Colonic mucosa (tissue), 4 donors: ENCODE results near the gene PLA2G2D. TPM values are rescaled to one million over a fixed set of nuclear protein-coding genes. Genes with fewer than 3 reads are reported as not detected.

Source experiments
- DNase-seq: peaks from one replicate; pipeline ENCODE4 v3.0.0-alpha.2; 2020
- H3K27ac ChIP-seq: fragments of 200-600 bp; one replicate; pipeline ENCODE4 v1.8.0; 2021
- H3K27me3 ChIP-seq: fragments of 200-600 bp; one replicate; pipeline ENCODE4 v1.8.0; 2021
- H3K36me3 ChIP-seq: fragments of 200-600 bp; one replicate; pipeline ENCODE4 v1.8.0; 2021
- H3K4me1 ChIP-seq: fragments of 200-600 bp; one replicate; pipeline ENCODE4 v1.8.0; 2021; ENCODE audit warnings: mild to moderate bottlenecking
- H3K4me3 ChIP-seq: fragments of 200-600 bp; one replicate; pipeline ENCODE4 v1.8.0; 2021
- H3K9ac ChIP-seq, 2 donors: one replicate each; pipeline ENCODE4 v1.7.0; 2013; ENCODE audit warnings: control low read depth in 2 of 2, low read depth in 2 of 2, low read length in 2 of 2
- H3K9me3 ChIP-seq: fragments of 200-600 bp; one replicate; pipeline ENCODE4 v1.8.0; 2021
- intact Hi-C: fragments of 100-400 bp; cut with DNase I; formaldehyde crosslinking; loops from one replicate; pipeline ENCODE4 v1.14.1; 2022
- total RNA-seq, 2 donors: library from RNA; stranded (reverse); fragmentation: NEBNext Ultra II Directional in 1 of 2; extraction: Animal tissue kit (Norgen Biotek cat#: 25700) in 1 of 2; gene quantifications; one replicate each; pipeline ENCODE4 v1.2.1, GENCODE V29; 2021
- TF ChIP-seq, protein P1 (sequence below): fragments of 200-600 bp; IDR thresholded peaks from one replicate; pipeline ENCODE4 v1.8.0; 2022; ENCODE audit warnings: antibody characterized with exemption, mild to moderate bottlenecking
- donor health status: healthy.
- donor health status: DM: no; HTN: no; CAD: no.
- donor health status: DM: no; HTN: no; CAD: no.

Gene PLA2G2D
- total RNA-seq, 2 donors from 2014 or later, result 0.21 to 0.25 TPM

DNA sequence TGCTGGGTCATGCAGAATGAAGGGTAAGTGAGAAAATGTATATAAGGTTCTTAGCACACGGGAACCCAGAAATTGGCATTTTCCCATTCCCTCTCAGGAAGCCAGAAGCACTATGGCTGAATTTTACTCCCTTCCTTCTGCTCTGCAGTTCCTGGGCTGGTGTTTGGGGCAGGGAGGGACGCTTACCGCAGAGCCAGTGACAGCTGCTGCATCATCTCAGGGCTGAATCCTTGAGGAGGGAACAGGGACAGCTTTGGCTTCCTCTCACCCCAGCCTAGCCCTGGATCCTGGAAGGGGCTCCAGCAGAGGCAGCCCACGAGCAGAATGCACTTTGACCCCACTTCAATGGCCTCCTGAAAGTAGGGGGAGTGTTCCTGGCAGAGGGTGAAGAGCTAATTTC is 12.0 kb downstream of the PLA2G2D start:
- Histone ChIP-seq H3K36me3 (no peaks in the 10 kb centered on the region), H3K27ac (no peak overlapping the region), H3K27me3 (no peaks in the 10 kb centered on the region), H3K9ac (no peak overlapping the region), H3K9me3 (no peaks in the 10 kb centered on the region), H3K4me1 (no peaks in the 10 kb centered on the region), H3K4me3 (no peak overlapping the region)
- DNase-seq, result no peak
- intact Hi-C loops, result no loop called here
- TF ChIP-seq, protein P1, sequence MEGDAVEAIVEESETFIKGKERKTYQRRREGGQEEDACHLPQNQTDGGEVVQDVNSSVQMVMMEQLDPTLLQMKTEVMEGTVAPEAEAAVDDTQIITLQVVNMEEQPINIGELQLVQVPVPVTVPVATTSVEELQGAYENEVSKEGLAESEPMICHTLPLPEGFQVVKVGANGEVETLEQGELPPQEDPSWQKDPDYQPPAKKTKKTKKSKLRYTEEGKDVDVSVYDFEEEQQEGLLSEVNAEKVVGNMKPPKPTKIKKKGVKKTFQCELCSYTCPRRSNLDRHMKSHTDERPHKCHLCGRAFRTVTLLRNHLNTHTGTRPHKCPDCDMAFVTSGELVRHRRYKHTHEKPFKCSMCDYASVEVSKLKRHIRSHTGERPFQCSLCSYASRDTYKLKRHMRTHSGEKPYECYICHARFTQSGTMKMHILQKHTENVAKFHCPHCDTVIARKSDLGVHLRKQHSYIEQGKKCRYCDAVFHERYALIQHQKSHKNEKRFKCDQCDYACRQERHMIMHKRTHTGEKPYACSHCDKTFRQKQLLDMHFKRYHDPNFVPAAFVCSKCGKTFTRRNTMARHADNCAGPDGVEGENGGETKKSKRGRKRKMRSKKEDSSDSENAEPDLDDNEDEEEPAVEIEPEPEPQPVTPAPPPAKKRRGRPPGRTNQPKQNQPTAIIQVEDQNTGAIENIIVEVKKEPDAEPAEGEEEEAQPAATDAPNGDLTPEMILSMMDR, result no peak

DNA sequence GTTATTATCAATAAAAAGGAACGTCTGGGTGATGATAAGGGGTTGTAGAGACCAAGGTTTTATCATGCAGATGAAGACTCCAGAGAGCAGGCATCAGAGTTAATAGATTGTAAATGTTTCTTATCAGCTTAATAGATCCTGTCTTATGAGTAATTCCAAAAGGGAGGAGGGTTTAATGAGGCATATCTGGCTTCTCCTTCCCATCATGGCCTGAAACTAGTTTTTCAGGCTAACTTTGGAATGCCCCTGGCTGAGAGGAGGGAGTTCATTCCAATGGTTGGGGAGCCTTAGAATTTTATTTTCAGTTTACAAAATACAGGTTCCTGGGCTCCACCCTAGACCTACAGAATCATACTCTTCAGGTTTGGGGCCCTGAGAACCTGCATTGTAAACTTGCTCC is 13.5 kb downstream of the PLA2G2D start:
- no peak for DNase-seq
- H3K4me3 ChIP-seq, result no peak overlapping the region
- intact Hi-C loops, result no loop called here
- H3K36me3 ChIP-seq, result no peaks in the 10 kb centered on the region
- no peak overlapping the region for H3K9ac ChIP-seq
- TF ChIP-seq, protein P1, result no peak
- no peaks in the 10 kb centered on the region for H3K4me1 ChIP-seq
- no peaks in the 10 kb centered on the region for H3K9me3 ChIP-seq
- H3K27ac ChIP-seq, result no peak overlapping the region
- no peaks in the 10 kb centered on the region for H3K27me3 ChIP-seq

DNA sequence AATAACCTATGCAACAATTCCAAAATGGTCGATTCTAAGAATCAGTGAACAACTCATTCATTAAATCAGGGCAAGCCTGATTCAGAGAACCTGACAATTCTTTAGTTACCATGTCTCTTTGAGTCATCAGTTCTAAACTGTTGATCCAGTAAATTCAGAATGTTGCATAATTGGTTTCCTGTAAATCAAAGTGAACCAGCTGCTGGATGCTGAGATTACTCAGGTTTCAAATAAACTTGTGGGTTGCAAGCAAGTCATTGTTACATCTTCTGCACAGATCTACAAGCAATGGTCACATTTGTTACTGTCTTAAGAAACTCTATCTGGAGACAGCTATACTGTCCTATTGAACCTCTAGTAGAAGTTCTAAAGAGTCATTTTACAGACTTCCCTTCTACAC is 16.5 kb downstream of the PLA2G2D start:
- Histone ChIP-seq H3K27ac (no peak overlapping the region), H3K27me3 (no peaks in the 10 kb centered on the region), H3K36me3 (no peaks in the 10 kb centered on the region), H3K9me3 (no peaks in the 10 kb centered on the region), H3K4me1 (no peaks in the 10 kb centered on the region), H3K9ac (no peak overlapping the region), H3K4me3 (no peak overlapping the region)
- TF ChIP-seq, protein P1, result no peak
- intact Hi-C loops, result loop anchor here (5.0 kb wide), 1 partner anchor 49 kb away; no protein-coding TSS in a partner anchor
- DNase-seq, result no peak

DNA sequence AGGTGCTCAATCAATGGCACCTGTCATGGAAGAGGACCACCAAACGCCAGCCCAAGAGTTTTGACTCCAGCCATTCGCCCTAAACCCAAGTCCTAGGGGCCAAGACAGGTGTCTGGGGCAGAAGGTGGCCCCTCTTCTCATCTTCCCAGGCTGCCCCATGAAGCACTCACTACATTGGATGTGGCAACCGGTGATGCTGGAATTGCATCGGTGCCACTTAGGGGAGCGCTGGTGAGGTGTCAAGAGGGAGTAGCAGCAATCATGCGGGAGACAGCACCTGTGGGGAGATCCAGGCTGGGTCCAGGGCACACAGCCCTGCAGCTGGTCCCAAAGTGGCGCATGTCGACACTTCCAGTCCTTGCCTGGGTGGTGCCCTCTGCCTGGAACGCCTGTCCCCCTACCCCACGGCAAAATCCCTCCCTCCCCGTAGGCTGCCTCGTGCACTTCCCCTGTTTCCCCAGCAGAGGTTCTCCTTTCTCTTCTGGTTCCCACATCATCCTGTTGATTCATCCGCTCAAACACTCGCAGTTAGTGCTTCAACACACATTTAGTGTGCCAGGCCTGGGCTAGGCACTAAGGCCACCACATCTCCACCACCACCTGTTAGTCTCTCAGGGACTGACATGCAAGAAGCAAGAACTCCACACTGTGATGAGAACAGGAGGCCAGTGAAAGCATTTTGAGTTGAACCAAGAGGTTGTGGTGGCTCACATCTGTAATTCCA is 18.5 kb downstream of the PLA2G2D start:
- Histone ChIP-seq H3K9ac (no peak overlapping the region), H3K27ac (no peak overlapping the region), H3K4me1 (no peaks in the 10 kb centered on the region), H3K36me3 (no peaks in the 10 kb centered on the region), H3K9me3 (no peaks in the 10 kb centered on the region), H3K4me3 (no peak overlapping the region), H3K27me3 (no peaks in the 10 kb centered on the region)
- intact Hi-C loops, result loop anchor here (5.0 kb wide), 1 partner anchor 52 kb away; no protein-coding TSS in a partner anchor
- peak; percentile 49 for DNase-seq
- TF ChIP-seq, protein P1, result peak; percentile 83

DNA sequence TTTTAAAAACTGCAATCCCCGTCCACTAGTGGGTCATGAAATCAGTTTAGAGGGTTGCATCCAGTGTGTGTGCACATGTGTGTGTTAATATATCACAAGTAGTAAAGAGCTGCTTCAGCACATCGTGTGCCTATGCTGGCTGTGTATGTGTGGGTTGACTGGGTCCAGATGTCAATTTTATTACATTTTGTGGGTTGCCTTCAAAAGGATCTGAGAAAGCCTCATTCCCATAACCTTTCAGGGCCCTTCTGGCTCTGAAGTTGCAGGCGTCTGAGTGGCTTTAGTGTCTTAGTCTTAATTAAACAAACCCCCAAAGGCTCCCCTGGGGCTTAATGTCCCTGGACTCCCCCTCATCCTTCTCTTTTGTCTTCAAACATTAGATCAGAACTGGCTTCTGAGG is 19.8 kb downstream of the PLA2G2D start:
- Histone ChIP-seq H3K27ac (no peak overlapping the region), H3K4me3 (no peak overlapping the region), H3K4me1 (no peaks in the 10 kb centered on the region), H3K9ac (no peak overlapping the region), H3K36me3 (no peaks in the 10 kb centered on the region), H3K27me3 (no peaks in the 10 kb centered on the region), H3K9me3 (no peaks in the 10 kb centered on the region)
- intact Hi-C loops, result no loop called here
- DNase-seq, result no peak
- TF ChIP-seq, protein P1, result no peak
